HG03575 (cell line): ENCODE results near the gene HAPLN3.

ENCODE experiments used
- ATAC-seq: cut with Tn5 transposase; IDR thresholded peaks from one replicate; pipeline ENCODE4 v1.9.1; 2021; ENCODE audit not compliant: unreplicated experiment, insufficient number of reproducible peaks, low FRiP score; ENCODE audit errors: extremely low read depth

Gene HAPLN3

DNA sequence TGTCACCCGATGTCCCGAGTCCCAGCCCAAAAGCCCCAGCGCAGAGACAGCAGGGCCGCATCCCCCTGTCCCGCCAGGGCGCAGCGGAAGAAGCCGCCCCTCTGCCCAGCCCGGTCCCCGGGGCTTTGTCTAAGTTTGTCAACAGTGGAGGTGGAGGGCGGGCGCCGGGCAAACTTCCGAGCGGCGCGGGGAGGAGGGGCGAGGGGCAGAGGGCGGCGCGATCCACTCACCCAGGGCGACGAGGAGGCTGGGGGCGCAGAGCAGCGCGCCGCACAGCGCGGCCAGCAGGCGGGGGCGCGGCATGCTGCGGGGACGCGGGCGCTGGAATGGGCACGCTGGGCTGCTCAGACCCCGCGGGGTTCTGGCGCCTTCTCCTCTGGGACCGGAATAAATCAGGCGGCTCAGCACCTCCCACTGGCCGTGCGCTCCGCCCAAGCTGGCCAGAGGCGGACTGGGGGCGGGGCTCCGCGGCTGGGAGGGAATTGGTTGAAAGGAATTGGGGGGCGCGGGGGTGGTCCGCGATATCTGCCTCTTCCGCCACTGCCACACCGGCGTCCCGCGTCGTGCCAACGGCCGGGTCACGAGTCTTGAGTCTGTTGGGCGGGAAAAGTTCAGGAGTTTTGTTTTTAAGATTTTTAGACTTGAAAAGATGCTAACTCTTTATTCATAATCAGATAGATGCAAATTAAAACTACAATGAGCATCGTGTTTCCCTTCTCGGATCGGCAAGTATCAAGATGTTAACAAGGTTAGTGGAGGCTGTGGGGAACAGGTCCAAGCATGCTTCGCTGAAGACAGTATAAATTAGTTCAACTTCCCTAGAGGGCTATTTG lies 17.9 kb upstream of the HAPLN3 start, which contains the start of gene MFGE8:
MFGE8 (minus strand) TSS at position 363 of the 833 bp plus-strand sequence; CDS start at position 303, 60 bp downstream.
- no peak for ATAC-seq

DNA sequence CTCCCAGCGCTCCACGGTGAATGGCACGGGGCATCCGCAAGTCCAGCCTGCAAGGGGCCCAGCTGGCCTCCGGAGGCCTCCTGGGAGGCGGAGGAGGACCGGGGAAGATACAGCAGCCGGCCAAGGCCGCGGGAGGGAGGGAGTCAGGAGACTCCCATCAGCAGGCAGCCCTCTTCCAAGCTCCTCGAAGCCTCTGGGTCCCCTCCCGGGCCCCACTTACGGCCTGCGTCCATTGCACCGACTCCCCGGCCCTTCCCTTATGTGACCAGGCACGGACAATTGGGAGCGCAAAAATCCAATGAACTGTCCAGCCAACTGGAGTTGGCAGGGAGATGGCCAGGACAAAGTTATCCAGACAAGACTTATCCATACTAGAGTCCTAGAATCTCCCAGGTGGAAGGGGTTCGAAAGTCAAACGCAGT lies 17.2 kb upstream of the HAPLN3 start:
- ATAC-seq: no peak

- ATAC-seq: no peak
These were observed 16.4 kb upstream of the HAPLN3 start for GRCh38 chr15:88911766-88912118.

DNA sequence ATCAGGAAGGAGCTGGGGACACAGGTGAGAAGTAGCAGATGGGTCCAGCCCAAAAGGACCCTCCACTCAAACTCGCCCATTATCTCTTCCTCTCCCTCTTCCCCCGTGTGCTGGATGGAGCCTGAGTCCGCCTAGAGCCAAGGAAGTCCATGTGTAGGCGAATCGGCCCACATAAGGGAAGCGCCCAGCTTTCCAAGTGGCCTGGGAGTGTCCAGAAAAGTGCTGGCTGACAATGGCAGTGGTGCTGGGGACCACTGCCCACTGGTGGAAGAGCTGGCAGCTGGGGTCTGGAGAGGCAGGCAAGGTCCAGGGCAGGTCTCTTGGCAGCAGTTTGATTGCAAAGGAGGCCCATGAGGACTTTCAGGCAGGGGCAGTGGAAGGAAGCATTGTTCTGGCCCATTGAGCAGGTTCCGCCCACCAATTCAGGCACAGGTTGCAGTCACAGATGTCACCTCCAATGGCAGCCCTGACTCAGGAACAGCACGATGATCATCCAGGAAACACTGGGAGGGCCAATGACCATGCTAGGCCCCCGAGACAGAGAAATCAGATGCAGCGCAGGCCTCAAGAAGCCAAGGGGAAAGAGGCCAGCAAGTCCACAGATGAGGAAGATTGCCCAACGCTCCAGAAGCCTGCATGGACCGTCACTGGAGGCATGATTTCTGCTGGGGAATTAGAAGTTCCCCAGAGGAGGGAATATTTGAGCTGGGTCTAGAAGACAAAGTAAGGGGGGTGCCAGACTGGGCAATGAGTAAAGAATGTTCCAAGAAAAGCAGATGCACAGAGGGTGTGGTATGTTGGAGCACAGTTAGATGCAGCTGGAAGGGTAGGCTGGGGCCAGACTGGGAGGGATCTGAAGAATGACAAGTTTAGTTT lies 14.8 kb upstream of the HAPLN3 start:
- no peak for ATAC-seq

- no peak for ATAC-seq
These were observed 13.6 kb upstream of the HAPLN3 start for GRCh38 chr15:88908697-88909621.

GRCh38 chr15:88908123-88908522 lies 12.8 kb upstream of the HAPLN3 start:
- no peak for ATAC-seq

DNA sequence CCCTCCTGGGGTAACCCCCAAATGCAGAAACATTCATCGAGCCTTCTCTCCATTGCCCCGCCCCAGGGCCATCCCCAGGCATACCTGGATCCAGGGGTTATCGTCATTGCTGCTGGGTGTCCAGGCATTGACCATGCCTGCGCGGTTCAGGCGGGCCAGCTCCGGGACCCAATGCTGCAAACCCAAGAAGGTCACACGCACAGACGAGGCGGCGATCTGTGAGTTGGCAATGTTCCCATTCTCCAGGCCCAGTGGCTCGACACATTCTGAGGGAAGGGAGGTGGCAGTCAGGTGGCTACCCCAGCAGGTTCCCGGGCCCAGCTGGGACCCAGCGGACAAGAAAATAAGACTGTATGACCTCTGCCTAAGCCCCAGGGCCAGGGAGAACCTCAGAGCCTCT lies 11.8 kb upstream of the HAPLN3 start:
- ATAC-seq: no peak

DNA sequence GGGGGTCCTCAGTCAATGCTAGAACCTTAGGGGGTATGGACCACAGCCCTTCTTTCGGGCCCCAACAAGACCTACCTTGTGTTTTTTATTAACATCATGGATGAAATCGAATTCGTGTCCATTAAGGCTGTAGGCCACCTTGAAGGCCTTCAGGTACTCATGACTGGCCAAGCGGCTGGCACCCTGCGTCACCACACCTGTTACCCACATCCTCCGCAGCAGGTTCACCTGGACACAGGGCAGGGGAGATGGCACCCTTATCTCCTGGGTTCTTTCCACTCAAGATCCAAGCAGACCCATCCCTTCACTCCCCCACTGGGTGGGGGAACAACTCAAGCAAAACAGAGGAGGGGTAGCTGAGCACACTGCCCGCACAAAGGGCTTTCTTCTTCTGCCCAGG lies 11.2 kb upstream of the HAPLN3 start:
- no peak for ATAC-seq

DNA sequence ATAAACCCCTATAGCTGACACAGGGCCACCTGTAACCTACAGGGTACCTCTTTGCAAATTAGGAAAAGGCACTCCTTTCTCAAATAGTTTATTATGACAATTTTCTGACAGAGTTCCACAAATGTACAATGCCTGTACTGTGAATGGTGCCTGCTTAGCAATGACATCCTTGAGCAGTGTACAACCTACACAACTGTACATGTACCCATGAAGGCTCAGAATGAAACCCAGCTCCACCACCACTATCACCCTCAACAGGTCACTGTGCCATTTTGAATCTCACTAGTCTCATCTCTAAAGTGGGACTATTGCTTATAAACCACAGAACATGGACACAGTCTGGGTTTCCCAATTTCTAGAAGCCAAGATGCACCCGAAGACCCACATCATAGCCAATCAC lies 10.8 kb upstream of the HAPLN3 start:
- no peak for ATAC-seq

GRCh38 chr15:88905576-88905975 lies 10.2 kb upstream of the HAPLN3 start:
- no peak for ATAC-seq

DNA sequence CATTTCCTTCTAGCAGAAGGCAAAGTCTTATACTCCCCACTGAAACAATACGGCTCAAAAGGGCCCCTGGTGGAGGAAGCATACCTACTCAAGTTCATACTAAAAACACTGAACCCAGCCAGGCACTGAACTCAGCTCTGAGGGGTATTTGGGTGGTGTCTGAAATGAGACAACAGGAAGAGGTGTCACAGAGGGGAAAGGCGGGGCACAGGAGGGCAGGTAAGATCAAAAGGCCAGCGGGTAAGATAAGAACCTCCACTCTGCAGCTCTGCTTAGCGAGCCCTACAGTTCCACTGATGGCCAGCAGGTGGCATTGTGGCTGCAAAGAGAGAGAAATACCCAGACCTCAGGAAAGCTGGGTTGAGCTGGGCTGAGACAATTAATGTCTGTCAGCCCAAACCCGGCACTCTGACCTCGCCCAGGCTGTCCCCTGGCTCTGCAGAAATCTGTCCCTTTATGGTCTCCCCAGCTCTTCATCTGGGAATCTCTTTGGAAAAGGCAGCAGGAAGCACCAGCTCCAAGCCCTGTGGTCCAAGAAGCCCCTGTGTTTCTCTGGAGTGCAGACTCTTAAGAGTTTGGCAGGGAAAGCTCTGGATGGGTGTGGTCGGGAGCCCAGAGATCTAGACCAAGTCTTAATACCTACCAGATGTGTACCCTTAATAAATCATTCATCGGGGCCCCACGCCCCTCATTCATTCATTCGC lies 9.4 kb upstream of the HAPLN3 start:
- peak; percentile 49 for ATAC-seq

DNA sequence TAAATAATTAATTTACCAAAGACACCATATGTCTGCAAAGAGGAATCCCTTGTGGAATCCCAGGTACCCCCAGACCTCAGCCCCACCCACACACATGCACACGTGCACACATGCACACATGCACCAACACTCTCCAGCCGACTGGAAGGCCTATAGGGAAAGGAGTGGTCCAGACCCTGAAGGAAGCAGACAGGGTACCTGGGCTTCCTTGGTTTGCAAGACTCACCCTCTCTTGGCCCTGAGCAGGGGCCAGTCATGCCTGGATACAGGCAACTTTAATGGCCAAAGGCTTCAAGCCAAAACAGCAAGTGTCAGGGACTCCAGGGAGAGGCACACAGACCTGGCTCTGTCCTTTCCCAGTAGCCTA lies 8.9 kb upstream of the HAPLN3 start:
- ATAC-seq: no peak

DNA sequence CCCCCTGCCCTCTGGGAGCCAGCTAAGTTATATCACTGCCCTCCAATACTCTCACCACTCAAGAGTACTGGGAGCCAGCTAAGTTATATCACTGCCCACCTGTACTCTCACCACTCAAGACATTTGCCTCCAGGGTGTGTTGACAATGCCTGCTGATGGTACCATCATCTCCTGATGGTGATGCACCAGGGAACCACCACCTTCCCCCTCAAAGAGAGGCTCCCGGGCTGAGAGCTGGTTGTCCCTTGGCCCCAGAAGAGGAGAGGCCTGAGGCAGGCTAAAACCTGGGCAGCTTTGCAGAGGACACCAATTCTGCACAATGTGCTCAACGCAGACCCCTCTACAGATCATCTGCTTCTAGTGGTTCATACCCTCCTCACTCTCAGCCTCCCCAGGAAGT lies 7.5 kb upstream of the HAPLN3 start:
- ATAC-seq: no peak

DNA sequence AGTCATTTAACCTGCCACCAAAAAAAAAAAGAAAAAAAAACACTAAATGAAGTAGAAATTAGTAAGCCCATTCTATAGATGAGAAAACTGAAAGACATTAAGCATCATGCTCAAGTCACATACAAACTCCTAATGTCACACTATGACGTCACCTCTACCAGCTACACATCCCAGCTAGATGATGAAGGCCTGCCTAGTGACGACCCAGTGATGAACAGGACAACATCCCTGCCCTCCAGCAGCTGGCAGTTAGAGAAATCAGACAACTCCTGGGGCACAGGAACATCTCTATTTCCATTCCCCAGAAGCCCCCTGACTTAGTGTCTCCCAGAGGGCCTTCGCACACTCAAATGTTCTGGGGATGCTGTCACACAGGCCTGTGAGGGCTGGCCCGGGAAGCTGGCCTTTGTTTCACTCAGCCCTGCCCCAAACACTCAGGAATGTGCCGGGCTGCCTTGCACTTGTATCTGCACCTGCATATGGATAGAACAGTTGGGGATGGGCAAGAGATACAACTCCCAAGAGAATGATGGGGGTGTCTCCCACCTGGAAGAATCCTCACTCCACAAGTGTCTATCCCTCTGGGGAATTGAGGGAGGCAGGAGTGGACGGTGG lies 7.0 kb upstream of the HAPLN3 start:
- ATAC-seq: no peak

GRCh38 chr15:88901508-88902220 lies 6.3 kb upstream of the HAPLN3 start:
- no peak for ATAC-seq

GRCh38 chr15:88900982-88901418 lies 5.7 kb upstream of the HAPLN3 start:
- ATAC-seq: no peak

GRCh38 chr15:88900309-88900981 lies 5.1 kb upstream of the HAPLN3 start:
- no peak for ATAC-seq
